ENCODE measurements around the gene POLG. TPM values are rescaled to one million over a fixed set of nuclear protein-coding genes. Genes with fewer than 3 reads are reported as not detected.

The POLG gene
- total RNA-seq, 2 experiments from 2014 or later, result 139 to 140 TPM

- H3K4me3 ChIP-seq (ENCODE audit: low read length), result no peak overlapping the region
- no peaks in the 10 kb centered on the region for H3K9me3 ChIP-seq (ENCODE audit: control insufficient read depth in 1 of 2, insufficient read depth in 1 of 2, low read length in 2 of 2)
- H3K27me3 ChIP-seq (ENCODE audit: control insufficient read depth in 1 of 2, insufficient read depth in 2 of 2, low read length in 2 of 2), result no peaks in the 10 kb centered on the region
- intact Hi-C loops (cut with DNase I, micrococcal nuclease), result no loop called here
- H3K27ac Mint-ChIP-seq, result peak overlapping the region; percentile 65
- POLR2A ChIA-PET, result interaction anchor here (0.6 to 1.4 kb wide), 2 partner anchors 8 to 17 kb away, joined by 3 to 5 read pairs; no protein-coding TSS in a partner anchor
- H3K27me3 Mint-ChIP-seq, result no peaks in the 10 kb centered on the region
- H3K9me3 Mint-ChIP-seq, result no peaks in the 10 kb centered on the region
- ATAC-seq (ENCODE audit: poor library complexity) (no peak), DNase-seq (no peak)
- peaks cover 48% of the 10 kb centered on the region for H3K4me1 ChIP-seq (ENCODE audit: insufficient read depth, low read length)
- H3K4me3 Mint-ChIP-seq, result no peak overlapping the region
- TF ChIP-seq CTCF (IDR thresholded peaks at IDR 0.05), result no peak
- peaks cover 39% of the 10 kb centered on the region for H3K4me1 Mint-ChIP-seq (ENCODE audit: low read depth)
- peaks cover 100% of the 10 kb centered on the region for H3K36me3 Mint-ChIP-seq (ENCODE audit: low read depth)
- no peak overlapping the region for H3K27ac ChIP-seq (ENCODE audit: low read depth in 1 of 2, low read length in 2 of 2)
- peaks cover 100% of the 10 kb centered on the region for H3K36me3 ChIP-seq (ENCODE audit: insufficient read depth, low read length)
- CTCF ChIA-PET, result interaction anchor here (1.3 kb wide), 1 partner anchor 32 kb away, joined by 5 read pairs; no protein-coding TSS in a partner anchor
These were observed 7.5 kb downstream of the POLG start for GRCh38 chr15:89327113-89327512.

GRCh38 chr15:89326316-89326715 is 8.3 kb downstream of the POLG start:
- H3K9me3 ChIP-seq (ENCODE audit: control insufficient read depth in 1 of 2, insufficient read depth in 1 of 2, low read length in 2 of 2), result no peaks in the 10 kb centered on the region
- intact Hi-C loops (cut with DNase I, micrococcal nuclease), result no loop called here

GRCh38 chr15:89325039-89325803 is 9.4 kb downstream of the POLG start:
- H3K36me3 Mint-ChIP-seq (ENCODE audit: low read depth), result peaks cover 97% of the 10 kb centered on the region
- no peak overlapping the region for H3K4me3 Mint-ChIP-seq

More at GRCh38 chr15:89326316-89326715, 8.3 kb downstream of the POLG start:
- H3K27me3 ChIP-seq (ENCODE audit: control insufficient read depth in 1 of 2, insufficient read depth in 2 of 2, low read length in 2 of 2), result no peaks in the 10 kb centered on the region
- H3K4me1 Mint-ChIP-seq (ENCODE audit: low read depth), result peaks cover 31% of the 10 kb centered on the region
- H3K27me3 Mint-ChIP-seq, result no peaks in the 10 kb centered on the region
- H3K27ac ChIP-seq (ENCODE audit: low read depth in 1 of 2, low read length in 2 of 2), result no peak overlapping the region
- ChIA-PET POLR2A (no interaction called here), CTCF (no interaction called here)
- TF ChIP-seq CTCF (IDR thresholded peaks at IDR 0.05), result no peak
- H3K27ac Mint-ChIP-seq, result peak overlapping the region; percentile 39
- H3K36me3 ChIP-seq (ENCODE audit: insufficient read depth, low read length), result peaks cover 100% of the 10 kb centered on the region
- H3K9me3 Mint-ChIP-seq, result no peaks in the 10 kb centered on the region
- H3K4me3 Mint-ChIP-seq, result no peak overlapping the region
- no peak overlapping the region for H3K4me3 ChIP-seq (ENCODE audit: low read length)
- DNase-seq, result no peak
- H3K36me3 Mint-ChIP-seq (ENCODE audit: low read depth), result peaks cover 100% of the 10 kb centered on the region
- ATAC-seq (ENCODE audit: poor library complexity), result no peak
- peaks cover 40% of the 10 kb centered on the region for H3K4me1 ChIP-seq (ENCODE audit: insufficient read depth, low read length)

More at GRCh38 chr15:89325039-89325803, 9.4 kb downstream of the POLG start:
- no peaks in the 10 kb centered on the region for H3K9me3 Mint-ChIP-seq
- H3K27me3 Mint-ChIP-seq, result no peaks in the 10 kb centered on the region
- intact Hi-C loops (cut with DNase I, micrococcal nuclease), result no loop called here
- Histone ChIP-seq H3K4me3 (ENCODE audit: low read length) (no peak overlapping the region), H3K27ac (ENCODE audit: low read depth in 1 of 2, low read length in 2 of 2) (no peak overlapping the region), H3K4me1 (ENCODE audit: insufficient read depth, low read length) (peaks cover 29% of the 10 kb centered on the region), H3K36me3 (ENCODE audit: insufficient read depth, low read length) (peaks cover 100% of the 10 kb centered on the region), H3K9me3 (ENCODE audit: control insufficient read depth in 1 of 2, insufficient read depth in 1 of 2, low read length in 2 of 2) (no peaks in the 10 kb centered on the region), H3K27me3 (ENCODE audit: control insufficient read depth in 1 of 2, insufficient read depth in 2 of 2, low read length in 2 of 2) (no peaks in the 10 kb centered on the region)
- H3K4me1 Mint-ChIP-seq (ENCODE audit: low read depth), result peaks cover 20% of the 10 kb centered on the region
- H3K27ac Mint-ChIP-seq, result no peak overlapping the region
- ATAC-seq (ENCODE audit: poor library complexity), result no peak
- TF ChIP-seq CTCF (IDR thresholded peaks at IDR 0.05), result no peak
- DNase-seq, result no peak
- ChIA-PET POLR2A (interaction anchor here (2.6 kb wide), 1 partner anchor 9 kb away, joined by 10 read pairs; the partner anchor contains the start of gene POLG), CTCF (no interaction called here)

Measured in CD4-positive, alpha-beta T cell (primary cell).